Neural cell (in vitro differentiated cells): Measurements from ENCODE around the gene DHH.

Experiments used
- EP300 ChIP-seq: fragments of 450-650 bp; conservative IDR thresholded peaks from 2 replicates; pipeline ENCODE4 v1.6.1; 2014; ENCODE audit warnings: antibody characterized with exemption, mild to moderate bottlenecking, moderate library complexity; ENCODE audit not compliant: poor library complexity, severe bottlenecking
- EZH2 ChIP-seq: fragments of 200-600, 300-800 bp; shearing (Covaris generic), sonication (generic); IDR thresholded peaks from 2 replicates; pipeline ENCODE4 v1.6.1; 2014; ENCODE audit warnings: antibody characterized with exemption, low read length, borderline replicate concordance, mild to moderate bottlenecking; ENCODE audit not compliant: insufficient read depth, poor library complexity, severe bottlenecking
- POLR2AphosphoS5 ChIP-seq: IDR thresholded peaks from 2 replicates; pipeline ENCODE4 v1.6.1; 2012
- SMC3 ChIP-seq: fragments of 450-650 bp; conservative IDR thresholded peaks from 2 replicates; pipeline ENCODE4 v1.6.1; 2014; ENCODE audit warnings: antibody characterized with exemption, mild to moderate bottlenecking, moderate library complexity; ENCODE audit not compliant: poor library complexity
- TAF1 ChIP-seq: IDR thresholded peaks from 2 replicates; pipeline ENCODE4 v1.6.1; 2012; ENCODE audit warnings: low read depth
- TF ChIP-seq, protein P1 (sequence below): fragments of 450-650 bp; IDR thresholded peaks from 2 replicates; pipeline ENCODE4 v1.5.1; 2014; ENCODE audit warnings: antibody characterized with exemption, mild to moderate bottlenecking, moderate library complexity; ENCODE audit not compliant: poor library complexity, severe bottlenecking
- TF ChIP-seq, protein P2 (sequence below): IDR thresholded peaks from 2 replicates; pipeline ENCODE4 v1.6.1; 2012; ENCODE audit warnings: borderline replicate concordance

DNA sequence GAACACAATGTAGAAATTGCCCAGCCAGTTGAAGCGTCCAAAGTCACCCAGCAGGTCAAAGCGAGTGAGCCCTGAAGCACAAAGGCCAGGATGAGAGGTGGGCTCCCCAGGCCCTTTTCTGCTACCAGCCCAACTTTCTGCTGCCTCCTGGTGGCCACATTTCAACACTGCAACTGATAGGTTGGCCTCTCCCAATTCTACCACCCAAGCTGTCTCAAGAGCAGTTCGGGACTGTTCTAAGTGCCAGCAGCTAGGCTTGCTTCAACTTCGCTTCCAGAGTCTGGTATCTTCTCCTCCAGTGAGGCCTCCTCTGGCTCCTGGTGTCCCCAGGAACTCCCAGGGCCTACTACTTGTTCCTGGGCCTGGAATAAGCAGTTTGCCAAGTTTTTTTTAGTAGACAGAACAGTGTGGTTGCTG lies 3.4 kb upstream of the DHH start:
- TF ChIP-seq TAF1 (no peak), EZH2 (no peak), EP300 (no peak), SMC3 (peak; percentile 57), POLR2AphosphoS5 (no peak)
- TF ChIP-seq, protein P1, sequence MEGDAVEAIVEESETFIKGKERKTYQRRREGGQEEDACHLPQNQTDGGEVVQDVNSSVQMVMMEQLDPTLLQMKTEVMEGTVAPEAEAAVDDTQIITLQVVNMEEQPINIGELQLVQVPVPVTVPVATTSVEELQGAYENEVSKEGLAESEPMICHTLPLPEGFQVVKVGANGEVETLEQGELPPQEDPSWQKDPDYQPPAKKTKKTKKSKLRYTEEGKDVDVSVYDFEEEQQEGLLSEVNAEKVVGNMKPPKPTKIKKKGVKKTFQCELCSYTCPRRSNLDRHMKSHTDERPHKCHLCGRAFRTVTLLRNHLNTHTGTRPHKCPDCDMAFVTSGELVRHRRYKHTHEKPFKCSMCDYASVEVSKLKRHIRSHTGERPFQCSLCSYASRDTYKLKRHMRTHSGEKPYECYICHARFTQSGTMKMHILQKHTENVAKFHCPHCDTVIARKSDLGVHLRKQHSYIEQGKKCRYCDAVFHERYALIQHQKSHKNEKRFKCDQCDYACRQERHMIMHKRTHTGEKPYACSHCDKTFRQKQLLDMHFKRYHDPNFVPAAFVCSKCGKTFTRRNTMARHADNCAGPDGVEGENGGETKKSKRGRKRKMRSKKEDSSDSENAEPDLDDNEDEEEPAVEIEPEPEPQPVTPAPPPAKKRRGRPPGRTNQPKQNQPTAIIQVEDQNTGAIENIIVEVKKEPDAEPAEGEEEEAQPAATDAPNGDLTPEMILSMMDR = peak; percentile 70
- TF ChIP-seq, protein P2, sequence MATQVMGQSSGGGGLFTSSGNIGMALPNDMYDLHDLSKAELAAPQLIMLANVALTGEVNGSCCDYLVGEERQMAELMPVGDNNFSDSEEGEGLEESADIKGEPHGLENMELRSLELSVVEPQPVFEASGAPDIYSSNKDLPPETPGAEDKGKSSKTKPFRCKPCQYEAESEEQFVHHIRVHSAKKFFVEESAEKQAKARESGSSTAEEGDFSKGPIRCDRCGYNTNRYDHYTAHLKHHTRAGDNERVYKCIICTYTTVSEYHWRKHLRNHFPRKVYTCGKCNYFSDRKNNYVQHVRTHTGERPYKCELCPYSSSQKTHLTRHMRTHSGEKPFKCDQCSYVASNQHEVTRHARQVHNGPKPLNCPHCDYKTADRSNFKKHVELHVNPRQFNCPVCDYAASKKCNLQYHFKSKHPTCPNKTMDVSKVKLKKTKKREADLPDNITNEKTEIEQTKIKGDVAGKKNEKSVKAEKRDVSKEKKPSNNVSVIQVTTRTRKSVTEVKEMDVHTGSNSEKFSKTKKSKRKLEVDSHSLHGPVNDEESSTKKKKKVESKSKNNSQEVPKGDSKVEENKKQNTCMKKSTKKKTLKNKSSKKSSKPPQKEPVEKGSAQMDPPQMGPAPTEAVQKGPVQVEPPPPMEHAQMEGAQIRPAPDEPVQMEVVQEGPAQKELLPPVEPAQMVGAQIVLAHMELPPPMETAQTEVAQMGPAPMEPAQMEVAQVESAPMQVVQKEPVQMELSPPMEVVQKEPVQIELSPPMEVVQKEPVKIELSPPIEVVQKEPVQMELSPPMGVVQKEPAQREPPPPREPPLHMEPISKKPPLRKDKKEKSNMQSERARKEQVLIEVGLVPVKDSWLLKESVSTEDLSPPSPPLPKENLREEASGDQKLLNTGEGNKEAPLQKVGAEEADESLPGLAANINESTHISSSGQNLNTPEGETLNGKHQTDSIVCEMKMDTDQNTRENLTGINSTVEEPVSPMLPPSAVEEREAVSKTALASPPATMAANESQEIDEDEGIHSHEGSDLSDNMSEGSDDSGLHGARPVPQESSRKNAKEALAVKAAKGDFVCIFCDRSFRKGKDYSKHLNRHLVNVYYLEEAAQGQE = no peak
